Activated CD4-positive, CD25-positive, alpha-beta regulatory T cell treated with anti-CD3 and anti-CD28 coated beads, Interleukin-2, amount 50 U/mL, for 16 hours (primary cell): ENCODE data around the gene ROR2.

Experiments
- DNase-seq: peaks from one replicate; pipeline ENCODE4 v3.0.0-alpha.2; 2020; ENCODE audit warnings: low read depth, low spot score

Gene ROR2

GRCh38 chr9:91900797-91901177 lies 49.2 kb downstream of the ROR2 start:
- DNase-seq: no peak

- no peak for DNase-seq
Measured at GRCh38 chr9:91900055-91900796, 49.8 kb downstream of the ROR2 start.

- no peak for DNase-seq
Measured at GRCh38 chr9:91899594-91899993, 50.4 kb downstream of the ROR2 start.

- DNase-seq: no peak
Measured at GRCh38 chr9:91899219-91899563, 50.8 kb downstream of the ROR2 start.

- no peak for DNase-seq
Measured at GRCh38 chr9:91898451-91899218, 51.4 kb downstream of the ROR2 start.

- no peak for DNase-seq
Measured at GRCh38 chr9:91897201-91897600, 52.8 kb downstream of the ROR2 start.

GRCh38 chr9:91896513-91897121 lies 53.4 kb downstream of the ROR2 start:
- no peak for DNase-seq

- DNase-seq: no peak
Measured at GRCh38 chr9:91896097-91896496, 53.9 kb downstream of the ROR2 start.

- no peak for DNase-seq
Measured at GRCh38 chr9:91894536-91894935, 55.5 kb downstream of the ROR2 start.

GRCh38 chr9:91894023-91894422 lies 56.0 kb downstream of the ROR2 start:
- no peak for DNase-seq

- no peak for DNase-seq
Measured at GRCh38 chr9:91891915-91892314, 58.1 kb downstream of the ROR2 start.

GRCh38 chr9:91890662-91891061 lies 59.4 kb downstream of the ROR2 start:
- no peak for DNase-seq

- DNase-seq: no peak
Measured at GRCh38 chr9:91889161-91889911, 60.7 kb downstream of the ROR2 start.

GRCh38 chr9:91886414-91887076 lies 63.5 kb downstream of the ROR2 start:
- no peak for DNase-seq

- no peak for DNase-seq
Measured at GRCh38 chr9:91885746-91886413, 64.1 kb downstream of the ROR2 start.

- no peak for DNase-seq
Measured at GRCh38 chr9:91884696-91885687, 65.0 kb downstream of the ROR2 start.

GRCh38 chr9:91884153-91884552 lies 65.9 kb downstream of the ROR2 start:
- no peak for DNase-seq

- DNase-seq: no peak
Measured at GRCh38 chr9:91883503-91883902, 66.5 kb downstream of the ROR2 start.

GRCh38 chr9:91882627-91883026 lies 67.4 kb downstream of the ROR2 start:
- no peak for DNase-seq
